Left ventricle myocardium inferior (tissue), 1 donor: ENCODE measurements around the gene TYROBP. TPM values are rescaled to one million over a fixed set of nuclear protein-coding genes. Genes with fewer than 3 reads are reported as not detected.

Experiments used
- DNase-seq: peaks from one replicate; pipeline ENCODE4 v3.0.0-alpha.2; 2020
- H3K27ac ChIP-seq: fragments of 200-600 bp; replicated peaks from 2 replicates; pipeline ENCODE4 v1.8.0; 2021
- H3K27me3 ChIP-seq: fragments of 200-600 bp; 2 replicates; pipeline ENCODE4 v1.8.0; 2021; ENCODE audit warnings: low read depth
- H3K36me3 ChIP-seq: fragments of 200-600 bp; 2 replicates; pipeline ENCODE4 v1.8.0; 2021
- H3K4me1 ChIP-seq: fragments of 200-600 bp; 2 replicates; pipeline ENCODE4 v1.8.0; 2021
- H3K4me3 ChIP-seq: fragments of 200-600 bp; 2 replicates; pipeline ENCODE4 v1.8.0; 2021; ENCODE audit warnings: mild to moderate bottlenecking, moderate library complexity
- H3K9me3 ChIP-seq: fragments of 200-600 bp; replicated peaks from 2 replicates; pipeline ENCODE4 v1.8.0; 2021
- intact Hi-C: fragments of 100-400 bp; cut with micrococcal nuclease; formaldehyde crosslinking; loops from one replicate; pipeline ENCODE4 v1.11.0; 2022
- total RNA-seq: library from RNA; stranded (reverse); fragmentation: NEBNext Ultra II Directional; extraction: Animal tissue kit (Norgen Biotek cat#: 25700); gene quantifications from one replicate; pipeline ENCODE4 v1.2.1, GENCODE V29; 2021
- TF ChIP-seq, protein P1 (sequence below): fragments of 200-600 bp; IDR thresholded peaks from 2 replicates; pipeline ENCODE4 v1.8.0; 2021; ENCODE audit warnings: antibody characterized with exemption, mild to moderate bottlenecking, borderline replicate concordance
- donor health status: DM: no; HTN: yes; CAD: no; lungs with severe emphysema.

The TYROBP gene
- total RNA-seq, 1 donor from 2014 or later: 26.2 TPM

DNA sequence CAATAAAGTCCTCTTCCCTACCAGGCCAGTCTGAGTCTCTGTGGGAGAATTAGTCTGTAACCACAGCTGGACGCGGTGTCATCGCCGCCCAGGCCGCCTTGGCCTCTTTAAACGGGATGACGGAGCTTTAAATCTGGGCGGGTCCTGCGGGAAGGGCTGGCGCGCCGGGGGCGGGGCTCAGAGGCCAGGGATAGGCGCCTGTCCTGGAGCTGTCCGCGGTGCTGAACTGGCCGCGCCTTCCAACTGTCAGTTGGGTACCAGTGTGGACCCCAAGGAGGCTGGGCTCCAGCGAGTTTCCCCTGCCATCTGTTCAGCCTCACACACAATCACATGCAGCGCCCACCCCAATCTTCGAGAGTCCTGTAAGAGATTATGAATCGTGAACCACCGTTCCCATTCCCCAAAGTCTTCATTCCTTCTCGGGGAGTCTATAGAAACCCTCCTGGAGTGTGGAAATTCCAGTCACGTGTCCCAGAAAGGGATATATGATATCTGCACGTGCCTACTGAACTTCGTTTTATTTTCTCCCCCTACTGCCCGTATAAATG lies 28.3 kb downstream of the TYROBP start:
- intact Hi-C loops: loop anchor here (10.0 kb wide), 1 partner anchor 55 kb away; the partner anchor contains the start of gene LRFN3
- no peak overlapping the region for H3K4me3 ChIP-seq
- peaks cover 7% of the 10 kb centered on the region for H3K4me1 ChIP-seq
- H3K9me3 ChIP-seq: no peaks in the 10 kb centered on the region
- DNase-seq: peak; percentile 92
- H3K27ac ChIP-seq: no peak overlapping the region
- TF ChIP-seq, protein P1, sequence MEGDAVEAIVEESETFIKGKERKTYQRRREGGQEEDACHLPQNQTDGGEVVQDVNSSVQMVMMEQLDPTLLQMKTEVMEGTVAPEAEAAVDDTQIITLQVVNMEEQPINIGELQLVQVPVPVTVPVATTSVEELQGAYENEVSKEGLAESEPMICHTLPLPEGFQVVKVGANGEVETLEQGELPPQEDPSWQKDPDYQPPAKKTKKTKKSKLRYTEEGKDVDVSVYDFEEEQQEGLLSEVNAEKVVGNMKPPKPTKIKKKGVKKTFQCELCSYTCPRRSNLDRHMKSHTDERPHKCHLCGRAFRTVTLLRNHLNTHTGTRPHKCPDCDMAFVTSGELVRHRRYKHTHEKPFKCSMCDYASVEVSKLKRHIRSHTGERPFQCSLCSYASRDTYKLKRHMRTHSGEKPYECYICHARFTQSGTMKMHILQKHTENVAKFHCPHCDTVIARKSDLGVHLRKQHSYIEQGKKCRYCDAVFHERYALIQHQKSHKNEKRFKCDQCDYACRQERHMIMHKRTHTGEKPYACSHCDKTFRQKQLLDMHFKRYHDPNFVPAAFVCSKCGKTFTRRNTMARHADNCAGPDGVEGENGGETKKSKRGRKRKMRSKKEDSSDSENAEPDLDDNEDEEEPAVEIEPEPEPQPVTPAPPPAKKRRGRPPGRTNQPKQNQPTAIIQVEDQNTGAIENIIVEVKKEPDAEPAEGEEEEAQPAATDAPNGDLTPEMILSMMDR: no peak
- H3K36me3 ChIP-seq: no peaks in the 10 kb centered on the region
- H3K27me3 ChIP-seq: peaks cover 11% of the 10 kb centered on the region

DNA sequence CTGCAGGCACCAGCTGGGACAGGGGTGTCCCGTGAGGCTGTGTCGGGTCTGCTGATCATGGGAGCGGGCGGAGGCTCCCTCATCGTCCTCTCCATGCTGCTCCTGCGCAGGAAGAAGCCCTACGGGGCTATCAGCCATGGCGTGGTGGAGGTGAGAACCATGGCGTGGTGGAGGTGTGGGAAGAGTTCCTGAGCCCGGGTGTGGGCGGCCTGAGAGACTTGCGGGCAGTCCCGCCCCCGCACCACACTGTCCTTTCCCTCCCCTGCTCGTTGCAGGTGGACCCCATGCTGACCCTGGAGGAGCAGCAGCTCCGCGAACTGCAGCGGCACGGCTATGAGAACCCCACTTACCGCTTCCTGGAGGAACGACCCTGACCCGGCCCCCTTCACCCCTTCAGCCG lies 29.0 kb downstream of the TYROBP start:
- Histone ChIP-seq H3K36me3 (no peaks in the 10 kb centered on the region), H3K27ac (no peak overlapping the region), H3K4me1 (peaks cover 7% of the 10 kb centered on the region), H3K9me3 (no peaks in the 10 kb centered on the region), H3K4me3 (no peak overlapping the region), H3K27me3 (peaks cover 11% of the 10 kb centered on the region)
- DNase-seq: no peak
- intact Hi-C loops: no loop called here
- TF ChIP-seq, protein P1: no peak

DNA sequence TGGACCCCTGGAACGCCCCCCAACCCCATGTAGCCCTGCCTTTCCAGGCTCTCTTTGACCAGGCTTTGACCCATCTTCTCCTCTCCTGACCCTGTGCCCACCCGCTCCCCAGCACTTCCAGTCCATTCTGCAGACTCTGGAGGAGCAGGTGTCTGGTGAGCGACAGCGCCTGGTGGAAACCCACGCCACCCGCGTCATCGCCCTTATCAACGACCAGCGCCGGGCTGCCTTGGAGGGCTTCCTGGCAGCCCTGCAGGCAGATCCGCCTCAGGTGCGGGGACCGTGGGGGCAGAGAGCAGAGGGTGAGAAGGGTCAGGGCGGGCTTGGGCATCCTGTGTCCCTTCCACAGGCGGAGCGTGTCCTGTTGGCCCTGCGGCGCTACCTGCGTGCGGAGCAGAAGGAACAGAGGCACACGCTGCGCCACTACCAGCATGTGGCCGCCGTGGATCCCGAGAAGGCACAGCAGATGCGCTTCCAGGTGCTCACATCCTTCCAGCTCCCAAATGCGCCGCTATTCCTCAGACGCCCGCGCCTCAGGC lies 33.6 kb downstream of the TYROBP start:
- intact Hi-C loops: no loop called here
- Histone ChIP-seq H3K27ac (no peak overlapping the region), H3K27me3 (peaks cover 38% of the 10 kb centered on the region), H3K4me1 (peaks cover 11% of the 10 kb centered on the region), H3K36me3 (no peaks in the 10 kb centered on the region), H3K4me3 (no peak overlapping the region), H3K9me3 (no peaks in the 10 kb centered on the region)
- TF ChIP-seq, protein P1: no peak
- no peak for DNase-seq

DNA sequence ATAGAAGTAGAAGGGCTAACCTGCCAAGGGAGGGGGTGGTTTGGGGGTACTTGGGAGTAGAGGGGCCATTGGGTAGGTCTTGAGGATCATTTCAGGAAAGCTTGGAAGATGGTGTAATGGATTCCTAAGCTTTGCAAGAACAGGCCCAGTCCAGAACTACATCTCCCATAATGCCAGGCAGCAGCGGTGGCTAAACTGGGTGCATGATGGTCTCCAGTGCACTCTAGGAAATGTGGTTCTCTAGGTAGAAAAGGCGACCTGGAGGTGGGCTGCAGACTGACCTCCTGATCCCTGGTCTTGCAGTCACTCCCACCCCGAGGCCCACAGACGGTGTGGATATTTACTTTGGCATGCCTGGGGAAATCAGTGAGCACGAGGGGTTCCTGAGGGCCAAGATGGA lies 35.9 kb downstream of the TYROBP start:
- Histone ChIP-seq H3K27ac (no peak overlapping the region), H3K36me3 (no peaks in the 10 kb centered on the region), H3K4me1 (peaks cover 24% of the 10 kb centered on the region), H3K27me3 (peaks cover 36% of the 10 kb centered on the region), H3K9me3 (no peaks in the 10 kb centered on the region), H3K4me3 (no peak overlapping the region)
- intact Hi-C loops: no loop called here
- TF ChIP-seq, protein P1: no peak
- DNase-seq: no peak

DNA sequence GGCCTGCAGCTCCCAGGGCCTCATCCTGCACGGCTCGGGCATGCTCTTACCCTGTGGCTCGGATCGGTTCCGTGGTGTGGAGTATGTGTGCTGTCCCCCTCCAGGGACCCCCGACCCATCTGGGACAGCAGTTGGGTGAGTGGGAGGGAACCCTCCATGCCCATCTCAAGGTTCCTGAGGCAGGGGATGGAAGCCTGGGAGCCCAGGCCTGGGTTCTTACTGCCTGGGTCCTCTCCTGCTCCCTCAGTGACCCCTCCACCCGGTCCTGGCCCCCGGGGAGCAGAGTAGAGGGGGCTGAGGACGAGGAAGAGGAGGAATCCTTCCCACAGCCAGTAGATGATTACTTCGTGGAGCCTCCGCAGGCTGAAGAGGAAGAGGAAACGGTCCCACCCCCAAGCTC lies 36.5 kb downstream of the TYROBP start:
- intact Hi-C loops: no loop called here
- Histone ChIP-seq H3K27ac (no peak overlapping the region), H3K4me1 (peaks cover 24% of the 10 kb centered on the region), H3K36me3 (no peaks in the 10 kb centered on the region), H3K9me3 (no peaks in the 10 kb centered on the region), H3K27me3 (peaks cover 42% of the 10 kb centered on the region), H3K4me3 (no peak overlapping the region)
- DNase-seq: no peak
- TF ChIP-seq, protein P1: no peak
